GM19395 (cell line): ENCODE results near the gene GTF2E1.
"Not testable (repeated sequence)": the region's sequence is repeated elsewhere in the genome, so short reads cannot be mapped to it uniquely, and the experiment has no call there.

ENCODE experiments used
- ATAC-seq: cut with Tn5 transposase; IDR thresholded peaks from one replicate; pipeline ENCODE4 v1.9.1; 2021; ENCODE audit warnings: mild to moderate bottlenecking, moderate library complexity; ENCODE audit not compliant: unreplicated experiment

Gene GTF2E1

DNA sequence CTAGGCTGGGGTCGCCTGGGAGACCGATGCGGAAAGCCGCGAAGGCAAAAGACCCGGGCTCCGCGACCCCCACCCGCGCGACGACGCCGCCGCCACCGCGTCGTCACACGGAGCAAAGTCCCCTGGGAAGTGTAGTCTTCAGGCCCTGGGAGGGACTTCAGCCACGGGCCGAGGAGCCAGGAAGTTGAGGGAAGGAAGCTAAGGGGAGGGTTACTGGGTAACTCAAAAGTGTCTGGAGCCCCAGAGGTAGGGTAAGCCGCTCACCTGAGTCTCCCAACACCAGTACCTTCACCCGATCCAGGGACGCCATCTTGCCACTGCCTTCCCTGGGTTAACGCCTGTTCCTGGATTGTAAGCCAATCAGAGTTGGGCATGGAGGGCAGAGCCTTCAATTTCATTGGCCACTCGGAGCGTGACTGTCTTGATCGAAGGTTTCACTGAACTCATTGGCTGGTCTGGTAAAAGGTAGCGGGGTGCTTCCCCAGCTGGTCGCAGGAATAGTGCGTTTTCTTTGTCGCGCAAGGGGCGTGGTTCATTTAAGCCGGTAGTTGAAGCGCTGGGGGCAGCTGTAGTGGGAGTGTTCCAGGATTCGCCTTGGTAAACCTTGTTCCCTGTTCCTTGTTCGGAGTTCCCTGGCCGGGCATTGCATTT, at the start of gene GTF2E1, which contains the start of gene RABL3:
Gene GTF2E1, plus strand, starts transcription at position 547 of the 651 bp plus-strand sequence. CDS start 7,809 bp downstream, outside the sequence.
Gene RABL3, minus strand, starts transcription at position 319 of the 651 bp plus-strand sequence. Its CDS starts 9 bp downstream, at position 310.
- ATAC-seq, result peak; percentile 99

DNA sequence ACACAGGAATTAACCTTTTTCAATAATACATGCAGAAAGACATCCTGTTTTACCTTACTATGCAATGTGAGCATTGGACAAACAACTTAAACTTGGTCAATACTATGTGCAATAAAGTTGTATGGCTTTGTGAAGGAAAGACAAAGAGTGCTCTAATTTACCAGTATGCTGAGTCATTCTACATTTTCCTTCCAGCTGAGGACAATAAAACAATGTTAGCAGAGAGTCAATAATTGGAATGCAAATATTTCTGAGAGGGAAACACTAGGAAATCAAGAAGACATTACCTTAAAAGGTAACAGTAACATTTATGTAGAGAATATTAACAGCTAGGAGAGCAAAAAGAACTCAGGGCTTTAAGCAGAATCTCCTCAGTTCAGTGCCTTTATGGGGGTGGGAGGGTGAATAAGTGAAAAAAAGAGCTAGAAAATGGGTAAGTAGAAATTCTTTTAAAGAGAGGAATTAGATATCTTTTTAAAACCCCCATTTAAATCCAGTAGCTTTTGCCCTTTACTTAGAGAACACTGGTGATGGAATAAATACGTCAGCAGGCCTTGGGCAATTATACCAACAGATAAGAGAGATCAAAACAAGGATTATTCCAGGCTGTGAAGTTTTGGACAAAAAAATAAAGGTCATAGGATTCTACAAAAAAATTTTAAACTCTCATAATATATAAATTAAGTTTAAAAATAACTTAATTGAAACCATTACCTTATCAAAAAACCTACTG, 48.9 kb upstream of the GTF2E1 start:
- no peak for ATAC-seq

DNA sequence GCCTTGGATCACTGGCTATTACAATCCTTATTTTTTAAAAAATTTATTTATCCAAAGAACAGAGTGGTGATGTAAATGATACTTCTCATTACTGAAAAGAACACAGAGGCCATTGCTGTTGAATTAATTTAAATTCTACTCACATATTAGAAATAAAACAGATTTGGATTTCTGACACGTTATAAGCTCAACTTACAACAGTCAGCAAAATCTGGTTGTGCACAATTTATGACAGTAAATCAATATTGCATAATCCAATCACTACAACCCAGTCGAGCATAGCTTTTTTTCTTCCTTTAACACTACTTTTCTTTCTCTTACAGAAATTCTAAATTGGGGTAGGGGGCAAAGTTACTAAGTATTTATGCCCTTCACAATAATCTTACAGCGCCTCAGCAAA, 43.2 kb upstream of the GTF2E1 start:
- no peak for ATAC-seq

DNA sequence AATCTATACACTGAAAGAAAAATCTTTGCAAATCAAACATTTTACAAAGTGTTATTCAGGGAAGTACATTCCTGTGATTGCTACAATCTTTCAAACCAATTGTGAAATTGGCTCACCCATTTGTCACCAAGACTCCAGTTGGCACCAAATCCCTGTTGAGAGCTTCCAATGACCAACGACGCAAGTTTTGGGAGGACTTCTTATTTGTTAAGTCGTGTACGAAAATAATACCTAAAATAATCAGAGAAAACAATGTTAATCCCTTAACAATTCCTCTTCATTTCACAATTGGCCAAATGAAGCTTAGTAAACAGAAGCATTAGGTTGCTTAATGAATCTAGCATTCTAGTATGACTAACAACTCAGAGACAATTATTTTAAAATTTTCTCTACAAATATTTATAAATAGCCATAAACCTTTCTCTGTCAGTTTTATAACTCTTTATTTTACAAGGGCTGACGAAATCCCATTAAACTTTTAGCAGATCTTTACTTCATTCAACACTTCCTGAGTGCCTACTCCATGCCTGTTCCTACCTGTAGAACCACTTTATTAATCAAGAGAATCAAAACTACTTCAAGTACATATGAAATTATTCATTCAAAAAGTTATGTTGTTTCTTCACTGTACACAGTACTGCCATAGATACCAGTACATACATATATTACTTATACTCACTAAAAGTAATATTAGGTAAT, 36.5 kb upstream of the GTF2E1 start:
- ATAC-seq, result no peak

DNA sequence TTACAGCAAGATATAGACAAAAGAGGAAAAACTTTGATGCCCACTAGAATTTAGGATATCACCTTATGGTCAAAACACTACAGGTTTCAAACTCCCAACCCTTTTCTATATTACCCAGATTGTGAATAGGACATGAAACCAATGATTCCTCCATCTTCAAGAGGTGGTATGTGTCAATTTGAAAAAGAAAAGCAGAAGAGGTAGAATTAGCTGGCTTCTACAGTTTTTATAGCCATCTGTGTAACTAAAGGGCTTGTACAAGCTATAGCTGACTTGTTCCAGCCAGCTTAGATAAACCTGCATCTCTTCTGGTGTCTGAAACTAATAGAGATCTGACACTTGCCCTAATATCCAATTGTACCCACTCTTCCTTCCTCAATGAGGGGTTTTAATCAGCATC, 35.6 kb upstream of the GTF2E1 start:
- ATAC-seq, result no peak

DNA sequence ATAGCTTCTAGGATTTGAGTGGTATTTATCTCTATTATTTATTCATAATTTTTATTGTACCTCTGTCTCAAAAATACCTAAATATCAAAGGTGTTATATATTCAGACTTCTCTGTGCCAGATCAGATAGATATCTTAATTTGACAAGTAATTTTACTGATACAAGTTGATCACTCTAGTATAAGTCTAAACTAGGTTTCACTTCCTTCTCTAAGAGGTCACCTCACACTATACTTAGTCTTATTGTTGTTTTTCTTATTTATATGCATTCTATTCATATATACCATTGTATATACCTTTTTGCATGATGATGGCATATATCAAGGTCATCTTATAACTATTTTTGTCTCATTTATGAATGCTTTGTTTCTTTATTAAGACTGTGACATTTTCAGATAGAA, 34.1 kb upstream of the GTF2E1 start:
- ATAC-seq, result peak; percentile 82

DNA sequence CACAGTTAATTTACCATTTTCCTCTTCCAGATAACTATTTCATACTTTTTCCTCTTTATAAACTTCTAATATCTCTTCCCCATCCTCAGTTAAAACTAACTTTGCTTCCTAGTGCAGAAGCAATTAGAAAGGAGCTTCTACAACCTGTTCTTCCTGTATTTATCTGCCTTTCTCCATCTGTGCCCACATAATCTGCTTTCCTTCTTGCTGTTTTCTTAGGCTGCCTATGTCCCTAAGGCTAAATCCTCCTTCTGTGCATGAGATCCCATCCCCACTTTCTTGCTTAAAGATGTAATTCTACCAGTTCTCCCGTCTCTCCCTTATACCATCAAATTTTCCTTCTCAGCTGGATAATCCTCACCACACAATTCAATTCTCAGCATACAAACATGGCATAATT, 32.2 kb upstream of the GTF2E1 start:
- no peak for ATAC-seq

DNA sequence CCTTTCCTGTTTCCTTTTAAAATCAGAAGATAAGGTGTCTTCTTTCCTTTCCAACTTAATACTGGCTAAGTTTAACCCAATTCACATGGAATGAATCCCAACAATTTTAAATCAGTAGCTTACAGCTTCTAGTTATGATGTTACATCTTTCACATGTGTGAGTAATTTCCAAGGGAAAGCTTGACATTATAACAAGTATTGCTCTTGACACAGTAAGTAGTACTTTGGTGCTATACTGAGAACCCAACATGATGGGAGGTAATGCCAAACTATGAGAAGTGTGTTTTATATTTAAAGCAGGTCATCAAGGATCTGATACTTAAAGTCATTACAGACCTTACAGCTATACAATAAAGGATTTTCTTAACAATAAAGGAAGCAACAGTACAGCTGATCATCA, 29.3 kb upstream of the GTF2E1 start:
- ATAC-seq, result no peak

DNA sequence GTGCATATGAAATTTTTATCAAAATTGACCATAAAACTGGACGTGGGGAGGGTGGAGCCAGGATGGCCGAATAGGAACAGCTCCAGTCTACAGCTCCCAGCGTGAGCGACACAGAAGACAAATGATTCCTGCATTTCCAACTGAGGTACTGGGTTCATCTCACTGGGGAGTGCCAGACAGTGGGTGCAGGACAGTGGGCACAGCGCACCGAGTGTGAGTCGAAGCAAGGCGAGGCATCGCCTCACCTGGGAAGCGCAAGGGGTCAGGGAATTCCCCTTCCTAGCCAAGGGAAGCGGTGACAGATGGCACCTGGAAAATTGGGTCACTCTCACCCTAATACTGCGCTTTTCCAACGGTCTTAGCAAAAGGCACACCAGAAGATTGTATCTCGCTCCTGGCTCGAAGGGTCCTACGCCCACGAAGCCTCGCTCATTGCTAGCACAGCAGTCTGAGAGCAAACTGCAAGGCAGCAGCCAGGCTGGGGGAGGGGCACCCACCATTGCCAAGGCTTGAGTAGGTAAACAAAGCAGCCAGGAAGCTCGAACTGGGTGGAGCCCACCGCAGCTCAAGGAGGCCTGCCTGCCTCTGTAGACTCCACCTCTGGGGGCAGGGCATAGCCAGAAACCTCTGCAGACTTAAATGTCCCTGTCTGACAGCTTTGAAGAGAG, 23.2 kb upstream of the GTF2E1 start:
- ATAC-seq, result not testable (repeated sequence)

DNA sequence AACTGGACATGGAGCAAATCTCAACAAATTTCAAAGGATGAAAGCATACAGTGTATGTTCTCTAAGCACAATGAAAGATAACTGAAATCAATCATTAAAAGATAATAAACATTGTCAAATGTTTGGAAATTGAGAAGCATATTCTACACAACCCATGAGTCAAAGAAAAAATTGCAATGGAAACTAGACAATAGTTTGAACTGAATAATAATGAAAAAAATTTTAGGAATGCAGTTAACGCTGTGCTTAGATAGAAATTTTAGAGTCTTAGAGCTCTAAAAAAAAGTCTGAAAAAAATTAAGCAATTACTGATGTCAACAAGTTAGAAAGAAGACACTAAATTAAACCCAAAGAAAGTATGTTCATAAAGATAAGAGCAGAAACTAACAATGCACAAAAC, 15.8 kb upstream of the GTF2E1 start:
- ATAC-seq, result no peak

DNA sequence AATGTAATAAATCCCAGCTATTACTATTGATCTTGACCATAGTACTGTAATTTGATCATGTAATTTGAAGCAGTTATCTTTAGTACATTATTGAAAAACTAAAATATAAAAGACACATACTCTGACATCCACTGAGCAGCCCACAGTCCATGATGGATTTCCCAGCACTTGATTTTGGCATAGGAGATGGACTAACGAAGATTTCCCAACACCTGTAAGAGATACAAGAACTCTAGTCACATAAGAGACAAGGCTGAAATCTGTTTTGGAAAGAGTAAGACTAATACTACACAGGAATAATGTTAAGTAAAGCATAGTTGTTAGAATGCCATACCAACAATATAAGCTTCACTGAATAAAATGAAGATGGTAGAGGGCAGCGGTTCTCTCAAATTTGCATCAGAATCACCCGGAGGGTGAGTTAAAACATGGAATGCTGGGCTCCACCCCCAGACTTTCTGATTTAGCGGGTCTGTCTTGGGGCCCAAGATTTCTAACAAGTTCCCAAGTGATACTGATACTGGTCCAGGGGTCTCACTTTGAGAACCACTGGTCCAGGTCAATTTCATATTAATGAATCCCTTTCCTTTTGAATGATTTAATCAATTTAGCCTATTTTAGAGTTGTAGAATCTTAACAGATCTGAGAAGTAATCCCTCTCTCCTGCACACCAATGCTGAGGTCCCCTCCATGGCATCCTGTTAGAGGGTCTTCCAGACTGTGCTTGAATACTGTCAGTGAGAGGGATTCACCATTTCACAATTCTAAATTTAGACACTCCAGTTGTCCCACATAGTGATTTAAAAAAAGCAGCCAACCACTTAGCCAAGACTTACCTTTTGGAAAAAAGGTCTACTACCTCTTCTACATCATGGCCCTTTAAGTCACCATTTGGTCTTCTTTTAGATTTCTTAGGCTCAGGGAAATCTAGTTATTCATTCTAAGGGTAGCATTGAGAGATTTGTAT, 11.7 kb upstream of the GTF2E1 start:
- ATAC-seq, result no peak

DNA sequence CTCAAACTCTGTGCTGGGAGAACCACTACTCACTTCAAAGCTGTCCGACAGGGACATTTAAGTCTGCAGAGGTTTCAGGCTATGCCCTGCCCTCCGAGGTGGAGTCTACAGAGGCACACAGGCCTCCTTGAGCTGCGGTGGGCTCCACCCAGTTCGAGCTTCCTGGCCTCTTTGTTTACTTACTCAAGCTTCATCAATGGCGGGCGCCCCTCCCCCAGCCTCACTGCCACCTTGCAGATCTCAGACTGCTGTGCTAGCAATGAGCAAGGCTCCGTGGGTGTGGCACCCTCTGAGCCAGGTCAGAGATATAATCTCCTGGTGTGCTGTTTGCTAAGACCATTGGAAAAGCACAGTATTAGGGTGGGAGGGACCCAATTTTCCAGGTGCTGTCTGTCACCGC, 4.5 kb upstream of the GTF2E1 start:
- ATAC-seq, result not testable (repeated sequence)

DNA sequence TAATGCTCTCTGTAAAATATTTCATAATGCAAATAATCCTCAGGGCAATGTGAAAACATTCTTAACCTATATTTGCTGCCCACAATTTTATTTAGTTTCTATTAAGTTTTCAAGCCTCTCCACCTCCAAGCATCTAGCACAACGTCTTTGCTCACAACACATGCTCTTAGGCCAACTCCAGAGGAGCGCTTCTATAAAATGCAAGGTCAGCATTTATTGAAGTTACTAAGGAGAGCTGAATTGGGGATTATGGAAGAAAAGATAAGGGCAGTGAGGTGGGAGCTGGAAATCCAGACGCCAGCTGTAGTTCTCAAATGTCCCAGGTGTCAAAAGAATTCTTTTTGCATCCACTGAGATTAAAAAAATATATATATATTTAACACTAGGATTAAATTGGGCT, 1.2 kb upstream of the GTF2E1 start:
- no peak for ATAC-seq

DNA sequence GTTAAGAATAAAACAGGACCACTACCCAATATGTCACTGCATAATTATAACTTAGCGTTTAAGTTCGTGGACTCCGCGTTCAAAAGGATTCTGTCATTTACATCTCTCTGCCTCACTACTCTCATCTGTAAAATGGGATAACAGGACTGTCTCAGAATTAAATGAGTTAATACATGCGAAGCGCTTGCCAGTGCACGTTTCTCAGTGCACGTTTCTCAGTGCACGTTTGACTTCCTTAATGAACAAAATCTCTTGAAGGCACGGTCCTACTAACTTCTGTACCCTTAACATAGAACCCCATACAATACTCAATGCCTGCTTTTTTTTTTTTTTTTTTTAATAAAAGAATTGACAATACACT, 727 bp upstream of the GTF2E1 start:
- ATAC-seq, result peak; percentile 24

DNA sequence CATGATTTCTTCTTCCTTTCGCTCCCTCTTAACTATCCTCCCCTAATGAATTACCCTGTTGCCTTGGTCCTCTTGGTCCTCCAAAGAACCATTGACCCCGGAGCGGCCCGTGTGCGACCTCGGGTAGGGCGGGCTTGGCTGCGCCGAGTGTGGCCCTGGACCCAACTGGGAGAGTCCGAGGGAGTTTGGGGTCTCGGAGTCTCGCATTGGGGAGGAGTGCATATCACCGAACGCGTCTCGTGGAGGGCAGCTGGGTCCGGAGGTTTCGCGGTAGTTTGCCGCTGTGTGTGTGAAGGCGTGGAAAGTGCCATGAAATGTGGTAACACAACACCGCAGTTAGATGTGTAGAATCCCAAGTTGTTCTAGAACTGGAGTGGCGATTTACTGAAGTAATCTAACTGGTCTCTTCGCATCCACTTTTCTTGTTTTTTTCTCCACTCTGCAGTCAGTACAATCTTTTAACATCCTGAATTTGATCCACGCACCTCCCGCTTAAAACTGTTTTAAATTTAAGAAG, 363 bp downstream of the GTF2E1 start:
- peak; percentile 35 for ATAC-seq

DNA sequence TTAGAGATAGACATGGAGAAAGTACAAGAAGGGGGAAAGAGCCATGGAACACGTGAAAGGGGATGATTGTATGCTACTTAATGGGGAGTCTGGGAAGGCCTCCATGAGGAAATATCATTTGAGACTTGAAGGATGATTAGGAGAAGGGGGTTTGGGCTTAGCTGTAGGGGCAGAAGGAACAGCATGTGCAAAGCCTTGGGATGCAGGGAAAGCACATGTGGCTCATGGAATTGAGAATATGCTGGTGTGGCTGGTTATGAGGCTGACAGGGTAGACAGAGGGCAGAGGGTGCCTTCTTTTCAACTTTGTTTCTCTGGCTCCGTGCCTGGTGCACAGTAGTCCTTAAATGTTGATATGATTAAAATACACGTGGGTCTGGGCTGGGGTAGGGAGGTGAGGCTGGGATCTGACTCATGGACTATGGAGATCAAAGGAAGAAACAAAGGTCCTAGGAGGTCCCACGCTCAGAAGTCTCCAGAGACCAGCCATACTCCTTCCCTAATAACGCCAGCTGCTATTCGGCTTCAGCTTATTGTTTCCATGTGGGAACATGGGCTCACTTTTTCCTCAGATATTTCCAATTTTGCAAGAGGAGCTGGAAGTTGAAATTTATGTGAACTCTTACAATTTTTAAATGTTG, 1.1 kb downstream of the GTF2E1 start:
- ATAC-seq, result no peak

DNA sequence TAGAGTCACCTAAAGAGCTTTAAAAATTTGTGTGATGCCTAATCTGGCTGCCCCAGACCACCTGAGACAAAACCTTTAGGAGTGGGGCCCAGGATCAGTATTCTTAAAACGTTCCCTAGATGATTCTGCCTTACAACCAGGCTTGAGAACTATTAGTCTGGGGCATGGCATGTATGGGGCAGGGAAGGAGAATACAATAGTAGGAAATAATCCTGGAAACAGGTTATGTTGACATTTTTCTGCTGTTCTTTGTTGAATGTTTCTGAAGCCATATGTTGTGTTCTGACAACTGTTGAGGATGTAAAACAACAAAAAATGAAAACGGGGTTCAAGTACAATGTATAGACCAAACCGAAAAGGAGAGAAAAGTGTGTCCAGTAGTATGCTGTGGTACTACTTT, 2.9 kb downstream of the GTF2E1 start:
- no peak for ATAC-seq

DNA sequence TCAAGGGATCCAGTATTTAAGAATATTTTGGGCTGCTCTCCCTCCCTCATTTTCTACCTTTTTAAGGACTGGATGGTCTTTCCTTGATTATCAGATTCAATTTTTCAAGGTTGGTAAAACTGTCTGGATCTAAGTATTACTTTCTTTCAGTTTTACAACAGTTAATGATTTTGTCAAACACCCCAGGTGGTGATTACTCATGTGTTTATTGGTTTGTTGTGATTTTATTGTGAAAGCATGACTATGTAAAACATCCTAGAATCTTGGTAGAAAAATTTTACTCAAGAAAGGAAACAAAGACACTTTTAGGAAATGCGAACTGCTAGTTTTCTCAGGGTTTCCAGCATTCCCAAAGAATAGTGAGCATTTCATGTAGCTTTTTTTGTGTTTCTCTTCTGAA, 7.3 kb downstream of the GTF2E1 start:
- ATAC-seq, result peak; percentile 60

DNA sequence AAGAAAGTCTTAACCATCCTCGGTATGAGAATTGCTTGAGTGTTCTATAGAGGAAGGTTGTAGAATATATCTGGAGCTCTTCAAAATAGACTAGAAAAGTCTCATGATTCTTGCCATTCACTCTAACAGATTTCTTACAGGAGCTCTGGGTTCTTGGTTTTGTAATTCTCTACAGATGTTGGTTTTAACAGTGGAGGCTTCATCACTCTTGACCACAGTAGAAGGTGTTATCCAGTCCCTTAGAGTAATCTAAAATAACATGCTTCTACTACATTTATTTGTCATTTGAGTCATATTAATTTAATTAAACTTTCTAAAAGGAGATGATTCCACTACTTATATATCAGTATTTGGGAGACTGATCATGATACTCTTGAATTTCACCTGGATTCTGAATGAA, 9.7 kb downstream of the GTF2E1 start:
- no peak for ATAC-seq

DNA sequence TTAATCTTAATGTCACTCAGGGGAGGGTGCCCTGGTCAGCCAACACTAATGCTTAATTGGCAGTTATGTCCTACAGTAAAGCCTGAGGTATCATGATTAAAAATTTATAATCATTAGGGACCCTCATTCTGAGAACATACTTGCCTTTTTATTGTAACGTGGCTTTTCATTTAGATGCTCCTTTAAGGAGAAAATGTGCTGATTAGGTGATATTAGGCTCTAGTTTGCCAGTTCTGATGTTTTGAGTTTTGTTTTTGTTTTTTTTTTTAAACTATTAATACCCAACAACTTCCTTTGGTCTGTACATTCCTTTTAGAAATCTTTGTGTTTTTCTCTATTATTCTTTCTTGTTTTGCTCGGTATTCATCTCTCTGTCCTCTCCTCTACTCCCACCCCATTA, 10.3 kb downstream of the GTF2E1 start:
- no peak for ATAC-seq
